Uterus (tissue), 4 donors: ENCODE results near the gene CCNE1. TPM values are rescaled to one million over a fixed set of nuclear protein-coding genes. Genes with fewer than 3 reads are reported as not detected.

ENCODE experiments used
- DNase-seq, 2 donors: peaks; one replicate each; pipeline ENCODE4 v3.0.0-alpha.2; 2019 to 2020
- H3K27ac ChIP-seq, 2 donors: fragments of 200-600 bp; sonication (generic); 1 replicate in 1 of 2; 2 replicates in 1 of 2; pipeline ENCODE4 v1.5.1; 2016 to 2018
- H3K27me3 ChIP-seq, 2 donors: fragments of 200-600 bp; sonication (generic); one replicate each; pipeline ENCODE4 v1.5.1; 2018 to 2019; ENCODE audit warnings: control low read depth in 1 of 2
- H3K36me3 ChIP-seq, 2 donors: fragments of 200-600 bp; sonication (generic); one replicate each; pipeline ENCODE4 v1.5.1; 2019; ENCODE audit warnings: control low read depth in 1 of 2
- H3K4me1 ChIP-seq, 2 donors: fragments of 200-600 bp; sonication (generic); one replicate each; pipeline ENCODE4 v1.5.1; 2018 to 2019; ENCODE audit warnings: control low read depth in 1 of 2
- H3K4me3 ChIP-seq, 2 donors: fragments of 200-600 bp; sonication (generic); 1 replicate in 1 of 2; 2 replicates in 1 of 2; pipeline ENCODE4 v1.5.1; 2018 to 2019; ENCODE audit warnings: mild to moderate bottlenecking in 1 of 2
- H3K9me3 ChIP-seq, 2 donors: fragments of 200-600 bp; sonication (generic); one replicate each; pipeline ENCODE4 v1.5.1; 2019; ENCODE audit warnings: control low read depth in 1 of 2
- CTCF ChIP-seq, 4 experiments: fragments of 200-600 bp in 2 of 4; fragments of 450-650 bp in 2 of 4; sonication (generic) in 2 of 4; IDR thresholded peaks; one replicate each; pipeline ENCODE4 v1.5.1; 2016 to 2019; ENCODE audit warnings: antibody characterized with exemption in 4 of 4, mild to moderate bottlenecking in 2 of 4, moderate library complexity in 1 of 4
- POLR2A ChIP-seq, 2 donors: fragments of 450-650 bp; IDR thresholded peaks; one replicate each; pipeline ENCODE4 v1.6.1; 2016; ENCODE audit warnings: antibody characterized with exemption in 2 of 2, mild to moderate bottlenecking in 1 of 2, moderate library complexity in 1 of 2
- intact Hi-C: fragments of 100-400 bp; cut with DNase I; formaldehyde crosslinking; loops from one replicate; pipeline ENCODE4 v1.15.1; 2023; ENCODE audit warnings: low total_unique reads
- total RNA-seq, 4 donors: library from RNA; depleted of rRNA in 3 of 4; stranded (reverse); fragments of >200 nt in 3 of 4; gene quantifications; one replicate each; pipeline versions ENCODE4 v1.1.0 to v1.2.4, GENCODE V29; 2014 to 2023
- donor health status: DM: yes; HTN: yes; CAD: no.

CCNE1 gene
- total RNA-seq, 4 donors from 2014 or later, result 0.70 to 5.5 TPM; not detected in 2

DNA sequence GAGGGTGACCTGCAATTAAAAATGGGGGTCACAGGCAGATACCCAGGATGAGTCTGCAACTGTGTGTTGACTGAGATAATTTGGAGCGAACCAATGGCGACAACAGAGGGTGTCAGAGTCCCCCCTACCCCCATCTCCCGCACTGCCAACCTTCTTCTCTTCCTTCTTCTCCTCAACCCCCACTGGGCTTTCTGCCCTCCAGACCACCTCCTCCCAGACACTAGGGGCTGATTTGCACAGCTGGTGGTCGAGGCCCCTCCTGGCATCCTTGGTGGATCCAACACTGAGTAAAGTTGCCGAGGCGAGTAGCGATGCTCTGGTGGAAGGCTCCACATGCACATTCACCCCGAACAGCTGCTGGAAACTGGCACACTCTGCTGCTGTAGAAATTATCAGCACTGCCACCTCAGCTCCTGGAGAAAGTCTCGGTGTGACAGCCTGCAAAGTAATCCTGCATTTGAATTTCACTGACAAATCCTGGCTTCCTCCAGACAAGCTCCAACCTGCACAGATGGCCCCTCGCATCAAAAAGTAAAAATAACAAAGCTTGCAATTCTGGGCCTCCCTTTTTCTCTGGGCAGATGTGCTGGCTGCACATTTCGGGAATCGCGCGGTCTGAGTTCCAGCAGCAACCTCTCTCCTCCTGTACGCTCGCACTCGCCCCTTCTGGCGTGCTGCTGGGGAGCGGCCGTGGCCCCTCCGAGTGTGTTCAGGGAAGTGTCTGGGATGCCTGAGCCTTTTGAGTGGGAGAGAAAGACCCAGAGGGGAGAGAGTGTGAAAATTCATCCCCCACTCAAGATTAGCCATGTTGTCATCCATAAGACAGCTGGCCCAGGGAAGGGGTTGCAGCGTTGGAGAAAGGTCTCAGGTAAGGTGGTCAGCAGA is 28.5 kb downstream of the CCNE1 start:
- no peak for DNase-seq
- Histone ChIP-seq H3K36me3 (no peaks in the 10 kb centered on the region), H3K27ac (no peak overlapping the region), H3K4me1 (peaks cover 0 to 5% of the 10 kb centered on the region in 2 donors), H3K4me3 (no peak overlapping the region), H3K9me3 (no peaks in the 10 kb centered on the region), H3K27me3 (no peaks in the 10 kb centered on the region)
- intact Hi-C loops, result no loop called here
- TF ChIP-seq CTCF (IDR thresholded peaks at IDR 0.05) (no peak), POLR2A (IDR thresholded peaks at IDR 0.05) (no peak)

- TF ChIP-seq POLR2A (IDR thresholded peaks at IDR 0.05), result no peak
- no peak for TF ChIP-seq CTCF (IDR thresholded peaks at IDR 0.05)
- Histone ChIP-seq H3K27me3 (no peaks in the 10 kb centered on the region), H3K27ac (no peak overlapping the region), H3K9me3 (no peaks in the 10 kb centered on the region), H3K4me1 (peaks cover 0 to 5% of the 10 kb centered on the region in 2 donors), H3K4me3 (no peak overlapping the region), H3K36me3 (no peaks in the 10 kb centered on the region)
- DNase-seq, result no peak
- intact Hi-C loops, result no loop called here
Measured at GRCh38 chr19:29841209-29841558, 29.4 kb downstream of the CCNE1 start.

GRCh38 chr19:29841559-29842367 is 30.0 kb downstream of the CCNE1 start:
- peaks cover 0 to 5% of the 10 kb centered on the region in 2 donors for H3K4me1 ChIP-seq
- no peaks in the 10 kb centered on the region for H3K27me3 ChIP-seq
- TF ChIP-seq CTCF (IDR thresholded peaks at IDR 0.05), result no peak
- TF ChIP-seq POLR2A (IDR thresholded peaks at IDR 0.05), result no peak
- no peaks in the 10 kb centered on the region for H3K9me3 ChIP-seq
- no peak for DNase-seq
- H3K27ac ChIP-seq, result no peak overlapping the region
- intact Hi-C loops, result no loop called here
- no peak overlapping the region for H3K4me3 ChIP-seq
- H3K36me3 ChIP-seq, result no peaks in the 10 kb centered on the region

GRCh38 chr19:29842471-29843179 is 30.8 kb downstream of the CCNE1 start:
- DNase-seq, result no peak
- no peaks in the 10 kb centered on the region for H3K36me3 ChIP-seq
- no peak overlapping the region for H3K4me3 ChIP-seq
- intact Hi-C loops, result no loop called here
- H3K27ac ChIP-seq, result no peak overlapping the region
- H3K4me1 ChIP-seq, result peaks cover 0 to 5% of the 10 kb centered on the region in 2 donors
- TF ChIP-seq POLR2A (IDR thresholded peaks at IDR 0.05) (no peak), CTCF (IDR thresholded peaks at IDR 0.05) (no peak)
- no peaks in the 10 kb centered on the region for H3K9me3 ChIP-seq
- no peaks in the 10 kb centered on the region for H3K27me3 ChIP-seq
